ENCODE results near the gene WASF2. TPM values are rescaled to one million over a fixed set of nuclear protein-coding genes. Genes with fewer than 3 reads are reported as not detected.

The WASF2 gene
- total and polyA plus RNA-seq, 2 of the 4 experiments (the other 2 are of a cell fraction) = 7.9 to 45.4 TPM

DNA sequence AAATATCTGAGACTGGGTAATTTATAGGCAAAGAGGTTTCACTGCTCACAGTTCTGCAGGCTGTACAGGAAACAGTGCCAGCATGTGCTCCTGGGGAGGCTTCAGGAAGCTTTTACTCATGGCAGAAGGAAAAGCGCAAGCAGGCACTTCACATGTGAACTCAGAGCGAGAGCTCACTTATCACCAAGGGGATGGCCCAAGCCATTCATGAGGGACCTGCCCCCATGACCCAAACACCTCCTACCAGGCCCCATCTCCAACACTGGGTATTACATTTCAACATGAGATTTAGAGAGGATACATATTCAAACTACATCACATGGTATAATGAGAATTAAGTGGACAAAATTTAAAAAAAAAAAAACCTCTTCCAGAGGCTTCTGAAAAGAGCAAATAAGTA, 13.7 kb downstream of the WASF2 start:
- Histone ChIP-seq H2AFZ (replicated peaks; ENCODE audit: low read length, poor library complexity) (no peak overlapping the region), H3K27me3 (ENCODE audit: control insufficient read depth, insufficient read depth, low read length) (no peaks in the 10 kb centered on the region), H4K5ac (ENCODE audit: low read depth, low read length) (no peak overlapping the region), H4K91ac (ENCODE audit: insufficient read depth, low read depth, low read length) (no peak overlapping the region), H3K4me2 (ENCODE audit: low read depth, low read length) (no peak overlapping the region), H3K56ac (ENCODE audit: extremely low read depth, insufficient read depth, low read length) (no peak overlapping the region), H4K8ac (ENCODE audit: low read depth in 2 of 2, low read length in 2 of 2) (no peak overlapping the region), H3K36me3 (ENCODE audit: control insufficient read depth, insufficient read depth, low read length) (no peaks in the 10 kb centered on the region), H4K20me1 (ENCODE audit: insufficient read depth, low read length) (peaks cover 71% of the 10 kb centered on the region), H3K4me1 (ENCODE audit: control insufficient read depth, insufficient read depth, low read length) (peaks cover 4% of the 10 kb centered on the region), H3K79me1 (ENCODE audit: low read depth in 1 of 2, low read length in 2 of 2) (peaks cover 10 to 68% of the 10 kb centered on the region in 2 experiments), H3K14ac (replicated peaks; ENCODE audit: low read depth, low read length) (no peak overlapping the region), H3K9ac (ENCODE audit: low read depth, low read length) (no peak overlapping the region), H3K23ac (ENCODE audit: low read depth, low read length) (no peak overlapping the region), H3K9me3 (ENCODE audit: control insufficient read depth, insufficient read depth, low read length) (no peaks in the 10 kb centered on the region), H2BK5ac (ENCODE audit: low read depth, low read length, poor library complexity, severe bottlenecking) (no peak overlapping the region), H2AK9ac (replicated peaks; ENCODE audit: low read depth, low read length, poor library complexity) (no peak overlapping the region), H3K27ac (ENCODE audit: insufficient read depth, low read length) (no peak overlapping the region), H3K4me3 (ENCODE audit: insufficient read depth, low read depth, low read length) (no peak overlapping the region), H2AK5ac (ENCODE audit: low read depth, low read length) (no peak overlapping the region), H2BK15ac (ENCODE audit: low read depth, low read length) (no peak overlapping the region), H3K18ac (ENCODE audit: low read depth, low read length) (no peak overlapping the region), H3K9me1 (ENCODE audit: insufficient read depth, low read length) (peaks cover 16% of the 10 kb centered on the region), H3K4ac (ENCODE audit: low read depth, low read length) (no peak overlapping the region), H2BK120ac (ENCODE audit: low read depth, low read length) (no peak overlapping the region), H2BK20ac (ENCODE audit: low read depth, low read length) (no peak overlapping the region)
- no CpG with 5 or more reads among the region's 2 CpGs for WGBS, 2 experiments (ENCODE audit: extremely low coverage in 2 of 2, insufficient read length in 1 of 2)
- CTCF ChIA-PET = no interaction called here
- POLR2A ChIA-PET (ENCODE audit: unreplicated experiment) = no interaction called here
- BruUV-seq (replicated peaks) = no TSS peak
- dilution Hi-C loops (cut with HindIII; ENCODE audit: low sequenced_read_pairs, unreplicated experiment) (no loop called here), in situ Hi-C loops (cut with MboI; ENCODE audit: low sequenced_read_pairs) (no loop called here), intact Hi-C loops (cut with micrococcal nuclease) (no loop called here)
- no peak for TF ChIP-seq RCOR1 (IDR thresholded peaks at IDR 0.05; ENCODE audit: insufficient replicate concordance, low read length)
- TF ChIP-seq RAD21 (IDR thresholded peaks at IDR 0.05; ENCODE audit: low read length) = no peak
- no peak for TF ChIP-seq POLR2A (IDR thresholded peaks at IDR 0.05; ENCODE audit: low read depth, low read length)
- no peak for TF ChIP-seq MXI1 (IDR thresholded peaks at IDR 0.05; ENCODE audit: borderline replicate concordance, low read depth, low read length)
- TF ChIP-seq NFE2L2 (IDR thresholded peaks at IDR 0.05; ENCODE audit: low read depth, low read length) = no peak
- TF ChIP-seq, protein P1, sequence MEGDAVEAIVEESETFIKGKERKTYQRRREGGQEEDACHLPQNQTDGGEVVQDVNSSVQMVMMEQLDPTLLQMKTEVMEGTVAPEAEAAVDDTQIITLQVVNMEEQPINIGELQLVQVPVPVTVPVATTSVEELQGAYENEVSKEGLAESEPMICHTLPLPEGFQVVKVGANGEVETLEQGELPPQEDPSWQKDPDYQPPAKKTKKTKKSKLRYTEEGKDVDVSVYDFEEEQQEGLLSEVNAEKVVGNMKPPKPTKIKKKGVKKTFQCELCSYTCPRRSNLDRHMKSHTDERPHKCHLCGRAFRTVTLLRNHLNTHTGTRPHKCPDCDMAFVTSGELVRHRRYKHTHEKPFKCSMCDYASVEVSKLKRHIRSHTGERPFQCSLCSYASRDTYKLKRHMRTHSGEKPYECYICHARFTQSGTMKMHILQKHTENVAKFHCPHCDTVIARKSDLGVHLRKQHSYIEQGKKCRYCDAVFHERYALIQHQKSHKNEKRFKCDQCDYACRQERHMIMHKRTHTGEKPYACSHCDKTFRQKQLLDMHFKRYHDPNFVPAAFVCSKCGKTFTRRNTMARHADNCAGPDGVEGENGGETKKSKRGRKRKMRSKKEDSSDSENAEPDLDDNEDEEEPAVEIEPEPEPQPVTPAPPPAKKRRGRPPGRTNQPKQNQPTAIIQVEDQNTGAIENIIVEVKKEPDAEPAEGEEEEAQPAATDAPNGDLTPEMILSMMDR (conservative IDR thresholded peaks at IDR 0.05; ENCODE audit: low read depth, low read length) = no peak
- TF ChIP-seq BHLHE40 (IDR thresholded peaks at IDR 0.05; ENCODE audit: low read depth, low read length) = no peak
- TF ChIP-seq FOS (IDR thresholded peaks at IDR 0.05; ENCODE audit: low read depth, low read length) = no peak
- TF ChIP-seq, protein P2, sequence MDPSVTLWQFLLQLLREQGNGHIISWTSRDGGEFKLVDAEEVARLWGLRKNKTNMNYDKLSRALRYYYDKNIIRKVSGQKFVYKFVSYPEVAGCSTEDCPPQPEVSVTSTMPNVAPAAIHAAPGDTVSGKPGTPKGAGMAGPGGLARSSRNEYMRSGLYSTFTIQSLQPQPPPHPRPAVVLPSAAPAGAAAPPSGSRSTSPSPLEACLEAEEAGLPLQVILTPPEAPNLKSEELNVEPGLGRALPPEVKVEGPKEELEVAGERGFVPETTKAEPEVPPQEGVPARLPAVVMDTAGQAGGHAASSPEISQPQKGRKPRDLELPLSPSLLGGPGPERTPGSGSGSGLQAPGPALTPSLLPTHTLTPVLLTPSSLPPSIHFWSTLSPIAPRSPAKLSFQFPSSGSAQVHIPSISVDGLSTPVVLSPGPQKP (IDR thresholded peaks at IDR 0.05; ENCODE audit: borderline replicate concordance, low read depth, low read length) = no peak
- no peak for TF ChIP-seq CEBPB (IDR thresholded peaks at IDR 0.05; ENCODE audit: low read depth, low read length)
- no peak for TF ChIP-seq CHD1 (IDR thresholded peaks at IDR 0.05; ENCODE audit: low read depth, low read length)
- TF ChIP-seq MAZ (IDR thresholded peaks at IDR 0.05; ENCODE audit: borderline replicate concordance, low read depth, low read length) = no peak
- TF ChIP-seq, protein P3, sequence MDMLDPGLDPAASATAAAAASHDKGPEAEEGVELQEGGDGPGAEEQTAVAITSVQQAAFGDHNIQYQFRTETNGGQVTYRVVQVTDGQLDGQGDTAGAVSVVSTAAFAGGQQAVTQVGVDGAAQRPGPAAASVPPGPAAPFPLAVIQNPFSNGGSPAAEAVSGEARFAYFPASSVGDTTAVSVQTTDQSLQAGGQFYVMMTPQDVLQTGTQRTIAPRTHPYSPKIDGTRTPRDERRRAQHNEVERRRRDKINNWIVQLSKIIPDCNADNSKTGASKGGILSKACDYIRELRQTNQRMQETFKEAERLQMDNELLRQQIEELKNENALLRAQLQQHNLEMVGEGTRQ (IDR thresholded peaks at IDR 0.05; ENCODE audit: low read depth, low read length) = no peak
- no peak for TF ChIP-seq SMC3 (IDR thresholded peaks at IDR 0.05; ENCODE audit: low read depth, low read length)
- no peak for TF ChIP-seq MAFK (IDR thresholded peaks at IDR 0.05; ENCODE audit: low read depth, low read length)
- no peak for TF ChIP-seq RFX5 (IDR thresholded peaks at IDR 0.05; ENCODE audit: low read depth, low read length)
- DNase-seq (no peak), ATAC-seq (ENCODE audit: low read depth) (no peak)
